HL-60/S4 treated with phorbol 12-myristate 13-acetate at 8.2 ng/mL for 4 days and 3 days (cell line): Measurements from ENCODE around the gene FER1L5.

Experiments
- in situ Hi-C: fragments of 300-500 bp; cut with MboI; formaldehyde crosslinking; loops from 2 replicates; pipeline ENCODE4 v1.15.0; 2022; ENCODE audit warnings: low sequenced_read_pairs

The FER1L5 gene

DNA sequence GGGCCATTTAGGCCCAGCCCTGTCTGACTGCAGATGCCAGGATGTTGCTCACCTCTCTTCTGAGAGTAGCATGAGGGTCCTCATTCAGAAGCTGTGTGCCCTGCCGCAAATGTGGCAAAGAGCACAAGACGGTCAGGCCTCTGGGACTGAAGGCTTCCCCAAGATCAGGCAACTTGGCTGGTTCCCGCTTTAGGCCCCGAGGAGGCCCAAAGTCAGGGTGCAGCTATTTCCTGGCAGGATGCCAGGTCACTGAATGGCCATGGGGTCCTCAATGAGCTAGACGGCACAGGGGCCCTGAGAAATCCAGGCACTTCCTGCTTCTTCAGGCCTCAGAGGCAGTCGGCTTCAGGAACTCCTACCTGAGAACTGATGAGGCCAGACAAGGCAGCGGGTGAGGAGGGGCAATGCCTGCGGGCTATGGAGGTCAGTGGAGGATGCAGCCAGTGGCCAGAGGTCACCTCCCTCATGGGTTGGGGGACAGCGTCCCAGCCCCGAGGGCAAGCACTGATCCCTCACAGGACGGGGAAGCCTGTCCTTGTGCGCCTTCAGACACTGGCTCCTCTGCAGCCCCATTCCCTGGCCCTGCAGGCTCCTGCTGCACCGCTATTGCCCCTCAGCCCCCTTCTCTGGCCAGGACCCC is 52.4 kb downstream of the FER1L5 start:
- in situ Hi-C loops: no loop called here

DNA sequence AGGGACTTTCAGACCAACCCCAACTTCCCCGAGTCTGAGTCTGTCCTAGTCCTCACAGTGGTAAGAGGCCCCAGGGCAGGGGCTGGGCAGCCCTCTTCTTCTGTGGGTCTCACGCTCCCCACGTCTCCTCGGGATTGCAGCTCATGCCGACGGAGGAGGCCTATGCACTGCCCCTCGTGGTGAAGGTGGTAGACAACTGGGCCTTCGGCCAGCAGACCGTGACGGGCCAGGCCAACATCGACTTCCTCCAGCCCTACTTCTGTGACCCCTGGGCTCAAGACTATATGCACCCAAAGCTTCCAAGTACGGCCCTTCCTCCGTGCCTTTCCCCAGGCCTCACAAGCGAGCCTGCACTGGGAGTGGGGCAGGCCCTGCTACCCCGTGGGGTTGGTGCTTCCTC is 53.0 kb downstream of the FER1L5 start:
- in situ Hi-C loops: no loop called here

- in situ Hi-C loops: no loop called here
Observed at GRCh38 chr2:96697476-96697875, 54.9 kb downstream of the FER1L5 start.

GRCh38 chr2:96698221-96698861 is 55.8 kb downstream of the FER1L5 start:
- in situ Hi-C loops: no loop called here

- in situ Hi-C loops: no loop called here
Observed at GRCh38 chr2:96699021-96699420, 56.5 kb downstream of the FER1L5 start.

- in situ Hi-C loops: no loop called here
Observed at GRCh38 chr2:96699621-96700020, 57.1 kb downstream of the FER1L5 start.

DNA sequence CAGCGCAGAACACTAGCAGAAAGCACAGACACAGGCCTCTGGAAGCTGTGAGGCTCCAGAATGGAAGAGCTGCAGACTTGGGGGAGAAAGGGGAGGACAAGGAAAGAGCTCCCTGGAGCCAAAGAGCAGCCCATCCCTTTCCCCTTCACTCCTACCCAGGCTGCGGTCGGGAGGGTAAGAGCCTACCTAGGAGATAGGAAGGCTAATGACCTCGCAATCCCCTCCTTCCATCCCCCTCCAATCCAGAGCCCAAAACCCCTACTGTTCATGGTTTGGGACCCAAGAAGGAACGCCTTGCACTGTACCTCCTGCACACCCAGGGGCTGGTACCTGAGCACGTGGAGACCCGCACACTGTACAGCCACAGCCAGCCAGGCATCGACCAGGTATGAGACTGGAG is 57.5 kb downstream of the FER1L5 start:
- in situ Hi-C loops: no loop called here

GRCh38 chr2:96701636-96702035 is 59.1 kb downstream of the FER1L5 start:
- in situ Hi-C loops: no loop called here

- in situ Hi-C loops: no loop called here
Observed at GRCh38 chr2:96702098-96702785, 59.7 kb downstream of the FER1L5 start.

- in situ Hi-C loops: no loop called here
Observed at GRCh38 chr2:96703021-96703751, 60.6 kb downstream of the FER1L5 start.

GRCh38 chr2:96710985-96711384 is 68.4 kb downstream of the FER1L5 start:
- in situ Hi-C loops: no loop called here

DNA sequence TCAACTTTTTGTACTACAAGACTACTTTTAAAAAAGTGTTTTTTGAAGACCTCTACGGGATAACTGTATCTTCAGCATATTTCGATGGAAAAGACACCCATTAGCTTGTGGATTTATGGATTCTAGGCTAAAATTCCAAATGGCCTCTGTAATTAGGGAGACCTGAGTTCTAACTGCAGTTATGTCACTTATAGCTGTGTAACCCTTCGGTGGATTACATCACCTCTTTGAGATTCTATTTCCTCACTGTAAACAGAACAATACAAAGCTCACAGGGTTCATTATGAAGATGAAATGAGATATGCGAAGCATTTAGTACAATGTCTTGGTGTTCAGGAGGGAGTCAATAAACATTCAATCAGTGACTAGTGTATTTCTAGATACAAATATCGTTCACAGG is 73.1 kb downstream of the FER1L5 start:
- in situ Hi-C loops: no loop called here

GRCh38 chr2:96716388-96716787 is 73.8 kb downstream of the FER1L5 start:
- in situ Hi-C loops: no loop called here

DNA sequence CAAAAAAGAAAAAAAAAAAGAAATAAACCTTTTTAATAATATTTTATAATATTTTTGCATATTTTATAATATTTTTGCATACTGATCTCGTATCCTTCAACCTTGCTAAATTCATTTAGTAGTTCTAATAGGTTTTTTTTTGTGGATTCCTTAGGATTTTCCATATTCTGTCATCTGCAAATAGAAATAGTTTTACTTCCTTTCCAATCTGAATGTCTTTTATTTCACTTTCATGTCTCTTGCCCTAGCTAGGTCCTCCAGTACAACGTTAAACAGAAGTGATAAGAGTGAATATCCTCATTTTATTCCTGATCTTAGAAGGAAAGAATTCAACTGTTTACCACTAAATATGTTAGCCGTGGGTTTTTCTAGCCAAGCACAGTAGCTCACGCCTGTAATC is 83.6 kb downstream of the FER1L5 start:
- in situ Hi-C loops: no loop called here

- in situ Hi-C loops: no loop called here
Observed at GRCh38 chr2:96727431-96727830, 84.9 kb downstream of the FER1L5 start.

DNA sequence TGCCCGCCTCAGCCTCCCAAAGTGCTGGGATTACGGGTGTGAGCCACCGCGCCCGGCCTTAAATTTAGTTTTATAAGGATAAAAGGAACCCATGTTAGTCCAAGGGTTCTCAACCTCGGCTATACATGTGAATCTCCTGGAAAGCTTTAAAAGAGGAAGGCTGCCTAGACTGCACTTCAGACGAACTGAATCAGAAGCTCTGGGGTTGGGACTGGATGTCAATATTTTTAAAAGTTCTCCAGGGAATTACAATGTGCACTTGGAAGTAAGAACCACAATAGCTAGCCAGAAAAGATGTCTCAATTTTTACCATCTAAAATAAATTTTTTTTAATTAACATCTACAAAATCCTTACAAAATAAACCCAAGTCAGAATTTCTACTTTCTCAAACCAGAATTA is 87.2 kb downstream of the FER1L5 start:
- in situ Hi-C loops: no loop called here

DNA sequence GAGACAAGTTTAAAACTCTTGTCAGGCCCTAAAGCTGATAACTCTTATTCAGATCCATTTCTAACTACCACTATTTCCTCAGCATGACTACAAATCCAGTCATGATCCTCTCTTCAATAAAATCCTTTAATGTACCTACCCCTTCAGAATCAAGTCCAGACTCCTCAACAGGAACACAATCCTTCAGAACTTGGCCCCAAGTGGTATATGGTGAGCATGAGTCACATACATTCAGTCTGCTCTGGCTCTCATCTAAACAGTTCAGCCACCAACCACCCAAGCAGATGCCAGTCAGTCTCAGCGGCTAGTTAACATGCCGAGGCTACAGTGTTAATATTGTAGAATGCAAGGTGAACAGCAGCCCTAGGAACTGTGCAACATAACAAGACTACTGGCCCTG is 87.6 kb downstream of the FER1L5 start:
- in situ Hi-C loops: no loop called here

DNA sequence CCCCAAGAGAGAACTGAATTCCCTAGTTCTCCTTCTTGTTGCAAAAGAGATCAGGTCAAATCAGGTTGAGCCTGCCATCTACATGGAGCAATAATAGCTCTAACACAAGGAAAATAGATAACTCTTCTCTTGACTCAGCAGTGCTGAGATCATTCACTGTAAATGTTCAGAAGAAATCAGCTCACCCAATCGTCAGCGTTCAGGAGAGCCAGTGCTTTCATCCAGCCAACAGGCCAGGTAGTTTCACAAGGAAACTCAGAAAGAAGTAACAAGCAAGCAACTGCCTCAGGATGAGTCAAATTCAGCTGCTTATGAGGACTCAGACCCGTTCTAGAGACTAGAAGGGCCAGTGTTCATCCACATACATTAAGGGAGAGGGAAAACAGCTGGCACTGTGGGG is 91.4 kb downstream of the FER1L5 start:
- in situ Hi-C loops: no loop called here

- in situ Hi-C loops: no loop called here
Observed at GRCh38 chr2:96734880-96735583, 92.5 kb downstream of the FER1L5 start.

DNA sequence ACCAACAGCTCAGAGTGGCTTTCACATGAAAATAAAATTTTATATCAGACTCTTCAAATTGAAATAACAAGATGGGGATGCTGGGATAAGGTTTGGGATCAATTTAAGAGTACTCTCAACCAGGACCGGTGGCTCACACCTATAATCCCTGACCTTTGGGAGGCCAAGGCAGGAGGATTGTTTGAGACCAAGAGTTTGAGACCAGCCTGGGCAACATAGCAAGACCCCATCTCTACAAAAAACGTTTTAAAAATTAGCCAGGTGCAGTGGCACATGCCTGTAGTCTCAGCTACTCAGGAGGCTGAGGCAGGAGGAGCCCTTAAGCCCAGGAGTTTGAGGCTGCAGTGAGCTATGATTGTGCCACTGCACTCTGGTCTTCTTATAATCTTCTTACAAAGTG is 94.7 kb downstream of the FER1L5 start:
- in situ Hi-C loops: no loop called here

GRCh38 chr2:96737831-96738230 is 95.3 kb downstream of the FER1L5 start:
- in situ Hi-C loops: no loop called here
